SU-DHL-6 (cell line): ENCODE data around the gene EXOC5.
"Not testable (repeated sequence)": the region's sequence is repeated elsewhere in the genome, so short reads cannot be mapped to it uniquely, and the experiment has no call there.

Experiments used
- H2AFZ ChIP-seq: fragments of 200-600 bp; sonication (generic); 2 replicates; pipeline ENCODE4 v1.6.1; 2014; ENCODE audit warnings: low read depth, mild to moderate bottlenecking, moderate library complexity, mixed read lengths, antibody characterized with exemption, low read length; ENCODE audit not compliant: severe bottlenecking
- H3F3A ChIP-seq: fragments of 200-600 bp; shearing (Covaris generic); 2 replicates; pipeline ENCODE4 v1.6.0; 2016; ENCODE audit warnings: antibody characterized with exemption, mild to moderate bottlenecking; ENCODE audit not compliant: insufficient read depth
- H3K27ac ChIP-seq: fragments of 200-600 bp; sonication (generic); 2 replicates; pipeline ENCODE4 v1.5.1; 2016; ENCODE audit warnings: low read depth, mild to moderate bottlenecking, low read length, moderate library complexity, mixed read lengths
- H3K27me3 ChIP-seq: fragments of 200-600 bp; sonication (generic), shearing (Covaris generic); 2 replicates; pipeline ENCODE4 v1.6.0; 2014; ENCODE audit warnings: mild to moderate bottlenecking, low read length
- H3K36me3 ChIP-seq: fragments of 200-600 bp; sonication (generic); 2 replicates; pipeline ENCODE4 v1.6.1; 2014; ENCODE audit warnings: mild to moderate bottlenecking, low read length, mixed read lengths
- H3K4me2 ChIP-seq: fragments of 300-600, 200-600 bp; shearing (Covaris generic), sonication (generic); 2 replicates; pipeline ENCODE4 v1.6.0; 2014; ENCODE audit warnings: low read length, low read depth, mild to moderate bottlenecking; ENCODE audit not compliant: poor library complexity, severe bottlenecking
- H3K4me3 ChIP-seq: fragments of 200-600 bp; sonication (generic); 2 replicates; pipeline ENCODE4 v1.5.1; 2014; ENCODE audit warnings: antibody characterized with exemption, low read length, mild to moderate bottlenecking, mixed read lengths; ENCODE audit not compliant: insufficient read depth, poor library complexity, severe bottlenecking
- H3K79me2 ChIP-seq: fragments of 200-600 bp; sonication (generic); 2 replicates; pipeline ENCODE4 v1.6.1; 2014; ENCODE audit warnings: mild to moderate bottlenecking, low read length, moderate library complexity; ENCODE audit not compliant: insufficient read depth
- H3K9ac ChIP-seq: fragments of 200-600 bp; sonication (generic); 2 replicates; pipeline ENCODE4 v1.7.0; 2014; ENCODE audit warnings: mild to moderate bottlenecking, low read length
- H3K9me2 ChIP-seq: fragments of 200-600 bp; sonication (generic); replicated peaks from 2 replicates; pipeline ENCODE4 v1.6.1; 2014; ENCODE audit warnings: low read length; ENCODE audit not compliant: insufficient read depth
- H3K9me3 ChIP-seq: fragments of 200-600 bp; sonication (generic); 2 replicates; pipeline ENCODE4 v1.6.1; 2014; ENCODE audit warnings: low read length, mixed read lengths; ENCODE audit not compliant: insufficient read depth
- H4K20me1 ChIP-seq: fragments of 200-600 bp; sonication (generic); 2 replicates; pipeline ENCODE4 v1.6.1; 2014; ENCODE audit warnings: low read depth, mild to moderate bottlenecking, antibody characterized with exemption, low read length, moderate library complexity, mixed read lengths
- CTCF ChIP-seq: fragments of 200-600 bp; sonication (generic); IDR thresholded peaks from one replicate; pipeline ENCODE4 v1.5.1; 2017; ENCODE audit warnings: antibody characterized with exemption, mild to moderate bottlenecking, low read length, moderate library complexity; ENCODE audit not compliant: insufficient read depth, poor library complexity, severe bottlenecking
- EZH2phosphoT487 ChIP-seq: fragments of 200-600 bp; sonication (generic), shearing (Covaris generic); conservative IDR thresholded peaks from 2 replicates; pipeline ENCODE4 v1.6.1; 2018; ENCODE audit warnings: mild to moderate bottlenecking, antibody characterized with exemption, low read length, moderate library complexity, mixed read lengths

The EXOC5 gene

DNA sequence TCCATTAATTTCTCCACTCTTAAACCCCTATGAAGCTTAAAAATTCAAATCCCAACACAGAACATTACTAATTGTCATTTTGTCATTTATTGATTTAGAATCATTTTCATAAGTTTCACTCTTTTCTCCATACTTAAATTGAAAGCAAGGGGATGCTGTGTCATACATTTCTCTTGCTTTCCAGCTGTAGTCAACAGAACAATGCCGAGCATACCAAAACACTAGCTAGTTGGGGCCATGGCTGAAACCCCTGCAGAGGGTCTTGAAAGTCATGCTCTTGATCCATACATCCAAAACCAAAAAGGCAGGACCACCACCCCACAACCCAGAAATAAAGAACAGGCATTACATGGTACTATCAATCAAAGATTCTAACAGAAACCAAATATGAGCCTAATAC, 9.0 kb downstream of the EXOC5 start:
- peaks cover 87% of the 10 kb centered on the region for H3K79me2 ChIP-seq
- no peak overlapping the region for H3K9ac ChIP-seq
- H3F3A ChIP-seq: no peaks in the 10 kb centered on the region; the same call in 1 of the 2 replicates
- H2AFZ ChIP-seq: no peak overlapping the region
- no peaks in the 10 kb centered on the region for H3K9me2 ChIP-seq
- no peak overlapping the region for H3K27ac ChIP-seq
- H4K20me1 ChIP-seq: peaks cover 4% of the 10 kb centered on the region
- H3K4me2 ChIP-seq: no peak overlapping the region
- peaks cover 4% of the 10 kb centered on the region; the same call in 1 of the 2 replicates for H3K9me3 ChIP-seq
- H3K4me3 ChIP-seq: no peak overlapping the region
- no peaks in the 10 kb centered on the region for H3K27me3 ChIP-seq
- peaks cover 4% of the 10 kb centered on the region; the same call in 1 of the 2 replicates for H3K36me3 ChIP-seq
- TF ChIP-seq CTCF: no peak
- TF ChIP-seq EZH2phosphoT487: no peak

DNA sequence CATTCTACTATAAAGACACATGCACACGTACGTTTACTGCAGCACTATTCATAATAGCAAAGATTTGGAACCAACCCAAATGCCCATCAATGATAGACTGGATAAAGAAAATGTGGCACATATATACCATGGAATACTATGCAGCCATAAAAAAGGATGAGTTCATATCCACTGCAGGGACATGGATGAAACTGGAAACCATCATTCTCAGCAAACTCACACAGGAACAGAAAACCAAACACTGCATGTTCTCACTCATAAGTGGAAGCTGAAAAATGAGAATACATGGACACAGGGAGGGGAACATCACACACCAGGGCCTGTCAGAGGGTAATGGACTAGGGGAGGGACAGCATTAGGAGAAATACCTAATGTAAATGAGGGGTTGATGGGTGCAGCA, 10.5 kb downstream of the EXOC5 start:
- H3K36me3 ChIP-seq: not testable (repeated sequence)

GRCh38 chr14:57254884-57255283, 13.8 kb downstream of the EXOC5 start:
- Histone ChIP-seq H3K4me2 (no peak overlapping the region), H4K20me1 (peaks cover 13% of the 10 kb centered on the region; the same call in 1 of the 2 replicates), H3K27me3 (no peaks in the 10 kb centered on the region), H2AFZ (no peak overlapping the region), H3K9ac (no peak overlapping the region), H3K9me2 (no peaks in the 10 kb centered on the region), H3K36me3 (peaks cover 4% of the 10 kb centered on the region; the same call in 1 of the 2 replicates), H3K27ac (no peak overlapping the region), H3K9me3 (peaks cover 4% of the 10 kb centered on the region; the same call in 1 of the 2 replicates), H3K4me3 (no peak overlapping the region), H3K79me2 (peaks cover 90% of the 10 kb centered on the region), H3F3A (no peaks in the 10 kb centered on the region)
- TF ChIP-seq EZH2phosphoT487 (no peak), CTCF (no peak)

More for the DNA sequence above, 10.5 kb downstream of the EXOC5 start:
- not testable (repeated sequence) for H3K9ac ChIP-seq, H3K9me2 ChIP-seq, H3F3A ChIP-seq, H3K4me3 ChIP-seq, H2AFZ ChIP-seq, H3K9me3 ChIP-seq, H4K20me1 ChIP-seq, H3K27me3 ChIP-seq, H3K27ac ChIP-seq, H3K4me2 ChIP-seq
- H3K79me2 ChIP-seq: peaks cover 87% of the 10 kb centered on the region

GRCh38 chr14:57246933-57247657, 21.6 kb downstream of the EXOC5 start:
- TF ChIP-seq EZH2phosphoT487: no peak
- TF ChIP-seq CTCF: no peak
- Histone ChIP-seq H3K36me3 (peaks cover 7% of the 10 kb centered on the region; the same call in 1 of the 2 replicates), H3K79me2 (peaks cover 42% of the 10 kb centered on the region), H3K9me3 (no peaks in the 10 kb centered on the region), H3F3A (peaks cover 3% of the 10 kb centered on the region), H3K9me2 (no peaks in the 10 kb centered on the region), H4K20me1 (peaks cover 11% of the 10 kb centered on the region; the same call in 1 of the 2 replicates), H3K27me3 (no peaks in the 10 kb centered on the region), H3K4me3 (no peak overlapping the region), H2AFZ (no peak overlapping the region), H3K27ac (no peak overlapping the region), H3K9ac (no peak overlapping the region), H3K4me2 (no peak overlapping the region)
